GM18517 (cell line): ENCODE data around the gene TSPAN11.
"Not testable (repeated sequence)": the region's sequence is repeated elsewhere in the genome, so short reads cannot be mapped to it uniquely, and the experiment has no call there.

Source experiments
- ATAC-seq: cut with Tn5 transposase; IDR thresholded peaks from one replicate; pipeline ENCODE4 v1.9.1; 2021; ENCODE audit warnings: mild to moderate bottlenecking, moderate library complexity; ENCODE audit not compliant: unreplicated experiment

The TSPAN11 gene

DNA sequence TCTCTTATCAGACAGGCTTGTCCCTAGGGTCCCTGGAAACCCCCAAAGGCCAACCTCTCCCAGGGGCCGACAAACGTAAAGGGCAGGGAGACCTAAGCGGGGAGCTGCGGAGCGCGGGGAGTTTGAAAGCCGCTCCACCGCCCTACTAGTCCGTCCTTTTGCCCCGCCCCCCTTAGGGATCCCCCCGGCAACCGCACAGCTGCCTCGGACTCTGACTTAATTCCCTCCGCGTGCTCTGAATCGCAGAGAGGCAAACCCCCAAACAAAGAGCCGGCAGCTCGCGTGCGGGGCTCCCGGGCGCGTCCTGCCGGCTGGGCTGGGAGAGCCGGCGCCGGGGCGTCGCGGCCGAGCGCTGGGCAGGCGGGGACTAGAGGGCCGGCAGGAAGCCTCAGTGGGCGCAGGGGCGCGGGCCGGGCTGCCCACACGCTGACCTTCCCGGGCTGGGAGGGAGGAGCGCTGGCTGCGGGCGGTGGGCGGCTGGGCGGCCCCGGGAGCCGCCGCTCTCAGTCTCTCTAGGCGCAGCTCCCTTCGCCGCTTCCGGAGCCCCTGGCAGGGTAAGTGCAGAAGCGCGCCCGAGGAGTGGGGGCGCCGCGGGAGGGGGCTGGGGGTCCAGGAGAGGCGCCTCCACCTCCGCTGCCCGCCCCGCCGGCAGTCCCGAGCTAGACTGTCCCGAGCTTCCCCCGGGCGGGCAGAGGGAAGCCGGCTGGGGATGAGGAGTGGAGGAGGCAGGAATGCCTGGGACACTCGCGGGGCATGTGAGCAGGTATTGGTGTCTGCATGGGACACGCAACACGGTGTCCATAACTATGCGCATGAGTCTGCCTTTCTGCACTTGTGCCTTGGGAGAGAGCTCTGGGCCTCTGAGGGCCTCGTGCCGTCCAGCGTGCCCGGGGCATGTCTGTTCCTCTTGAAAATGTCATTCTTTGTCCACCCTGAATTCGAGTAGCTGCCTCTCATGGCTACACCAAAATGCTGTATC, at the start of gene TSPAN11:
Gene TSPAN11, plus strand, starts transcription at position 506 of the 979 bp plus-strand sequence. CDS start 27,244 bp downstream, outside the sequence.
- ATAC-seq: no peak

GRCh38 chr12:30877105-30877875, 49.3 kb upstream of the TSPAN11 start:
- no peak for ATAC-seq

DNA sequence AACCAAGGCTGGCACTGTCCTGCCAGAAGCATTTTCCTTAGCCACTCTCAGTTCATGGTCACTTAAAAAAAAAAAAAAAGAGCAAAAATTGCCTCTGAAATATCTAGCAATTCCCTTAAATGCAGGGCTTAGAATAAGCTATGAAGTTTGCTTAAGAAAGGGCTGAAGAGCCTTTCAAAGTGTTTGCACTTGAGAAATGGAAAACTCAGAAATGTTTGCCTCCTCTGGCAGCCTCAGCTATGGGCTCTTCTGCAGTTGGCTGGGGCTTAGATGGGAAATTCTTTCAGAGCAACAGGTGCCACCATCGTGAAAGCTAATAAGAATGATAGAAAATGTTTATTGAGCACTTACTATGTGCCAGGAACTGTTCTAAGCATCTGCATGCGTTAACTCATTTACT, 48.5 kb upstream of the TSPAN11 start:
- ATAC-seq: no peak

DNA sequence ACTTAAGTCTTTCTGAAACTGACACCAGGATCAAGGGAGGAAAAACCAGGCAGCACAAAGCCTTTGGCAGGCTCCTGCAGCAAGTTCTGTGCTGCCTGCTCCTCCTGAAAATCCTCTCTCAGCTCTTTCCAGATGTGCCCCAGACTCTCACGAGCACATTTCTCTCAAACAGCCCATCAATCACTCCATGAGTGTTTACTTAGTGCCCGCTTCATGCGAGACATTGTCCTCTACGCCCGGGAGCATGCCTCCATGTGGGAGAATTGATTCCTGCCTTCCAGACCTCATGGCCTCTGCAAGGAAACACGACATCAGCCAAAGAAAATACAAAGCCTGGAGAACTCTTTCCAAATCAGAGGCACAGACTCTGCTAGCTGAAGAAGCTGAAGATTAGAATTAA, 46.5 kb upstream of the TSPAN11 start:
- ATAC-seq: no peak

DNA sequence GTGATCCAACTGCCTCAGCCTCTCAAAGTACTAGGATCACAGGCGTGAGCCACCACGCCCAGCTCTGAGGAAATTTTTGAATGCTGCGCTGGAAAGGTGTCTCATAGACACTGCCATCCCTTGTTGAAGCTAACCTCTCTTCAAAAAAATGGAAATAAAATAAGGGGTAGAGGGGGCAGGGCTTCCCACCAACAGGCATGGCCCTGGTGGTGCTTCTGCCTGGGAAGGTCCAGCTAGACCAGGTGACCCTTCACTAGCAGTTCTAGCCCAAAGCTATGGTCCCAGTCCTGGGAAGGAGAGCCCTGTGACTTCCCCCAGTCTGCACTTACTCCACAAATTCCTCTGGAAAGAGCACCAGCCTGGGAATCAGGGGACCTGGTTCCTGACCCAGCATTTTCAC, 45.7 kb upstream of the TSPAN11 start:
- ATAC-seq: no peak

GRCh38 chr12:30882706-30883105, 43.8 kb upstream of the TSPAN11 start:
- ATAC-seq: no peak

DNA sequence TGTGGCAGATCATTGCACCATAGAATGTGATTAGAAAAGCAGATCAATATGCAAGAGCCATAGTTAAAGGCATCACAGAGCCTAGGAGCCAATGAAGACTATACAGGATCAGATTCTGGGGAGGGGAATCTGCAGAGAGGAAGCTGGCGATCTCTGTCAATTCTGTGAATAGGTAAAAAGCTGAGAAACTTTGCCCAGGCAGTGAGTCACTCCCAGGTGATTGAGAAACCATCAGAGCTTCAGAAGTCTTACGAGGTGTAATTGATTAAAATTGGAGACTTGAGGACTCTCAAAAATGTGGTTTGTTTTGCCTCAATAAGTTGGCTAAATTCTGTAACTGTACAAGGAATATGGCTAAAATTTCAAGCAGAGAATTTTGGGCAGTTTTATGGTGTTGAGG, 41.7 kb upstream of the TSPAN11 start:
- ATAC-seq: no peak

DNA sequence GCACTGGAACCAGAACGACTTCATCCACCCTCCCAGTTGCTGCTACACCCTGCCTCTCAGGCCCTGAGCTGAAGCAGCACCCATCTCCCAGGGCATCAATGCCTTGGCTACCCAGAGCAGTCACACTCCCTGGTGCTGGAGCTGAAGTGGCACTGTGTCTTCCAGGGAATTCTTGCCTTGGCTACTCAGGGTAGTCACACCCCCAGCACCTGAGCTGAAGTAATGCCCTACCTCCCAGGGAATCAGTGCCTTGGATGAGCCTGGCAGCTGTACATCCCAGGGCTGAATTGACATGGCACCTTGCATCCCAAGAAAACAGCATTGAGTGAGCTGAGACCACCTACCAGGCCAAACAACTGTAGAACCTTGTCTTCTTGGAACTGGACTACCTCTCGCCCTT, 41.2 kb upstream of the TSPAN11 start:
- ATAC-seq: no peak

DNA sequence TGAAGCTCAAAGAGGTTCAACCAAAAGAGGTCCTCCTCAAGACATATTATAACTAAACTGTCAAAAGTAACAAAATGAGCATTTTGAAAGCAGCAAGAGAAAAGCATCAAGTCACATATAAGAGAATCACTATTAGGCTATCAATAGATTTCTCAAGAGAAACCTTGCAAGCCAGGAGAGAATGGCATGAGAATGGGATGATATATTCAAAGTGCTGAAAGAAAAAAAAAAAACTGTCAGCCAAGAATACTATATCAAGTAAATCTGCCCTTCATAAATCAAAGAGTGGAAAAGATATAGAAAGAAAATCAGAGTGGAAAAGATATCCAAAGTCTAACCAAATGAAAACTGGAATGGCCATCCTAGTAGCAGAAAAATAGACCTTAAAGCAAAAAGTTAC, 39.3 kb upstream of the TSPAN11 start:
- no peak for ATAC-seq

DNA sequence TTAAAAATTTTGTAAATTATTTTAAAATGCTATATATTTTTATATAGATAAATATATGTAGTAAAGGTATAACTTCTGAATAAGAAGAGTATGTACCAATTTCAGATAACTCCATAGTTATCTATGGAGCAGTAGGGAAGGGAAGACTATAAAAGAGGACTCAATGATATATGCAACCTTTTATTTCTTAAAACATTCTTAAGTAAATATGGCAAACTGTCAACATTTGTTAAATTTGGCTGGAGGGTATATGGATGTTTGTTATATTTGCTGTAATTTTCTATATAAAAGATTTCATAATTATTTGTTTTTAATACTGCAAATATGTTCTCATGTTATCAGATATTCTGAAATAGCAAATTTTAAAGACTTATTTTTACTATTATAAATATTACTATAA, 38.3 kb upstream of the TSPAN11 start:
- ATAC-seq: no peak

GRCh38 chr12:30894531-30894930, 32.0 kb upstream of the TSPAN11 start:
- not testable (repeated sequence) for ATAC-seq

DNA sequence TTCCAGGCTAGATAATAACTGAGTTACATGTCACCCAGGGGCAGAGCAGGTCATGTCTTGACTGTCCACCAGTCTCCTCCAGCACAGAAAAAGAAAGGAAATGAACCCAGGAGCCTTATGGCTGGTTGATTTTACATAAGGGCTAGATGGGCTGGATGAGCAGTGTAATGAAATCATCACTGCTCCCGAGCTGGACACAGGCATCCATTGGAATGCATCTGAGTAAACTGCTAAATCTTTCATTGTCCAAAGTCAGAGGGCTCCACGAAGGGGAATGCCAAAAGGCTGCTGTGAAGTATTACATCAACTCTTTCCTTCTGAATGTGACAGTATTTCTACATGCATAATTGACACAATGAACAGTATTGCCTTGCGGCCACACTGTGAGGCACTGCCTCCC, 30.1 kb upstream of the TSPAN11 start:
- no peak for ATAC-seq

GRCh38 chr12:30898846-30899245, 27.7 kb upstream of the TSPAN11 start:
- no peak for ATAC-seq

DNA sequence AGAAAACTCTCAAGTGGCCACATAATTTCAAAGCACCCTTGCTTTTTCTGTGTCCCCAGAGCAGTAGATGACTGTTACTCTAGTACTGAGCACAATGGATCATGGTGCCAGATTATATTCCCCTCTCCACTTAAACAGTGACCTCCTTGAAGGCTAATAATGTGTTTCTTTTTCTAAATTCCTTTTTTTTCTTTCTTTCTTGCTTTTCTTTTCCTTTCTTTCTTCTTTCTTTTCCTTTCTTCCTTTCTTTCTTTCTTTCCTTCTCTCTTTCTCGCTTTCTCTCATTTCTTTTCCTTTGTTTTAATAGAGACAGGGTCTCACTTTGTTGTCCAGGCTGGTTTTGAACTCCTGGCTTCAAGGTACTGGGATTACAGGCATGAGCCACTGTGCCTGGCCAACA, 26.2 kb upstream of the TSPAN11 start:
- no peak for ATAC-seq

DNA sequence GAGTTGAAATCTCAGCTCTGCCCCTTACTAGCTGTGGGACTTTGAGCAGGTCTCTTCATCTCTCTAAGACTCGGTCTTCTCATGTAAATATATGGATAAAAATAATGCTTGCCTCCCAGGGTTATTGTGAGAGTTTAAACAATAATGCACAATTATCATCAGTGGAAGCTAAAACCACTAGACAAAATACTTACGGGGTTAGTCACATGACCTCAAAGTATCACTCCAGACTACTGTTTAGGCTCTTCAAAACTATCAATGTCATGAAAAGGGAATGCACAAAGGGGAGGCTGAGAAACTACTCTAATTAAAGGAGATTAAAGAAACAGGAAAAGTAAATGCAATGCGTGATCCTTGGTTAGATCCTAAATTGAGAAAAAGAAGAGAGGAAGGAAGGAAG, 24.5 kb upstream of the TSPAN11 start:
- no peak for ATAC-seq

DNA sequence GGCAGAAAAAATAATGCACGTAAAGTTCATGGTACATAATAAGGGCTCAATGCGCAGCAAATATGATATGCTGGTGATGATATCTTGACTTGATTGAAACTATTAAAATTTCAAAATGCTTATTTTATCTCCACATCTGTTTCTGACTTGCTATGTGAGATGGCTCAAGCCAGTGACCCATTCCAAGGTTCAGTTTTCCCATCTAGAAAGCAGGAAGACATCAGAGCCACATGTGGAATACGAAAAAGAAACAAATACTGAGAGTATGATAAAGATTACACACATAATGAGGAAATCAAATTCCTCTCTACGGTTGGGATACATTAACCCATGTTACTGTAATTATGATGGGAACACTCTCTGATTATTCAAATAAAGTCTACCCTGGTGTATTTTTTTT, 24.0 kb upstream of the TSPAN11 start:
- no peak for ATAC-seq

- no peak for ATAC-seq
These were observed 21.0 kb upstream of the TSPAN11 start for GRCh38 chr12:30905463-30906009.

DNA sequence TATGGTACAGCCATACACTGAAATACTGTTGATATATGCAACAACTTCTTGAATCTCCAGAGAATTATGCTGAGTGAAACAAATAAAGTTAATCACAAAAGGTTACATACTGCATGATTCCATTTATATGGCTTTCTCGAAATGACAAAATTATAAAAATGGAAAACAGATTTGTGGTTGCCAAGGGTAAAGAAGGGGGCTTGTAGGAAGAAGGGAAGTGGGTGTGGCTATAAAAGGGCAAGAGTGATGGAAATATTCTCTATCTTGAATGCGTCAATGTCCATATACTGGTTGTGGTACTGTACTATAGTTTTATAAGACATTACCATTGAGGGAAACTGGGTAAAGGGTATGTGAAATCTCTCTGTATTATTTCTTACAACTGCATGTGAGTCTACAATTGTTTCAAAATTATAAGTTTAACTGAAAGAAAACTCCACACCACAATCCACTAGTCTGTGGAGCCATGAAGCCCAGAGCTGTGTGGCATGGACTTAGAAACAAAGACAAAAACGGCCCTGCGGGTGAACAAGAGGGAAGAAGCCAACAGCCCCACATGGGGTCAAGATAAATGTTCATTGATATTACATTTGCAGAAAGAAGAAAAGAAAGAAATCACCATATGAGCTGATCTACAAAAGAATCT, 18.3 kb upstream of the TSPAN11 start:
- ATAC-seq: no peak

- no peak for ATAC-seq
These were observed 17.7 kb upstream of the TSPAN11 start for GRCh38 chr12:30908722-30909348.

DNA sequence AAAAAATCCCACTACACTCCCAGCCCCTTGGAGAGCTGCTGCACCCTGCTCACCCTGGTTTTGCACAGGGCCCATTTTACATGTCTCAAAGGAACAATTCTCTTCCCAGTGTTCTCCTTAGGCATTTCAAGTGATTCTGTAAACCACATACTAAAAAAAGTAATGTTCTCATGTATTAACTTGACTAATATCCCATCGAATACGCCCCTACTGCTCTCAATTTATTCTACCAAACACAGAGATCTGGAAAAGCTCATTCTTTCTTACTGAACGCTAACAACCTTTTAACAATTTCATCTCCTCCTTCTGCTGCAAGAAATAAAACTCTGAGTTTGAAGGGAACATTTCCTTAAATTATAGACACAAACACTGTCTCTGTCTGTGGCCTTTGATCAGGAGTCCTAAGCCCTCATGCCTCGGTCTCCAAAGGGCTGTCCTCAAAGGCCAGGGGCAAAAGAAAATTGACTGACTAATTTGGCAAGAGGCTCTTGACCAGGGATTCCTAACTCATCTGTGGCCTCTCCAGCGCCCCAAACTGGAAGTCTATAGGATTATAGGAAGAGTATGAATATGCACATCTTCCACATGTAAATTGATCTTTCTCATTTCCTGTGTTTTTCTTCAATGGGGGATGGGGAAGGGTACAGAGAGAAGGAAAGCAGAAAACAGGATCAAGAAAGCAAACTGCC, 17.1 kb upstream of the TSPAN11 start:
- no peak for ATAC-seq
